Measurements from ENCODE around the gene AMZ2. TPM values are rescaled to one million over a fixed set of nuclear protein-coding genes. Genes with fewer than 3 reads are reported as not detected.
"Not testable (repeated sequence)": the region's sequence is repeated elsewhere in the genome, so short reads cannot be mapped to it uniquely, and the experiment has no call there.

Gene AMZ2
- total RNA-seq, 2 donors from 2014 or later, result 64.0 to 89.4 TPM

GRCh38 chr17:68207651-68208253 lies 40.1 kb upstream of the AMZ2 start:
- Histone ChIP-seq H3K4me1 (ENCODE audit: control insufficient read depth, insufficient read depth, low read length) (no peaks in the 10 kb centered on the region), H3K27me3 (ENCODE audit: control insufficient read depth, insufficient read depth, low read length, poor library complexity, severe bottlenecking) (peaks cover 23% of the 10 kb centered on the region), H3K9ac (ENCODE audit: extremely low read depth, low read length, poor library complexity, severe bottlenecking) (no peak overlapping the region), H3K36me3 (ENCODE audit: control insufficient read depth, insufficient read depth, low read length) (peaks cover 13% of the 10 kb centered on the region), H3K9me3 (ENCODE audit: control insufficient read depth, low read length) (no peaks in the 10 kb centered on the region), H3K27ac (ENCODE audit: low read depth, low read length) (no peak overlapping the region), H3K4me3 (ENCODE audit: low read length) (peak overlapping the region; percentile 95)
- H3K9me3 Mint-ChIP-seq, result peaks cover 3% of the 10 kb centered on the region
- DNase-seq, result no peak
- H3K4me3 Mint-ChIP-seq, result peak overlapping the region; percentile 82
- H3K27ac Mint-ChIP-seq, result no peak overlapping the region
- WGBS, 2 experiments (ENCODE audit: insufficient coverage in 1 of 2, insufficient read length in 1 of 2), result 94 to 100% methylated on average over 10 to 36 of the region's 37 CpGs
- TF ChIP-seq, protein P1, sequence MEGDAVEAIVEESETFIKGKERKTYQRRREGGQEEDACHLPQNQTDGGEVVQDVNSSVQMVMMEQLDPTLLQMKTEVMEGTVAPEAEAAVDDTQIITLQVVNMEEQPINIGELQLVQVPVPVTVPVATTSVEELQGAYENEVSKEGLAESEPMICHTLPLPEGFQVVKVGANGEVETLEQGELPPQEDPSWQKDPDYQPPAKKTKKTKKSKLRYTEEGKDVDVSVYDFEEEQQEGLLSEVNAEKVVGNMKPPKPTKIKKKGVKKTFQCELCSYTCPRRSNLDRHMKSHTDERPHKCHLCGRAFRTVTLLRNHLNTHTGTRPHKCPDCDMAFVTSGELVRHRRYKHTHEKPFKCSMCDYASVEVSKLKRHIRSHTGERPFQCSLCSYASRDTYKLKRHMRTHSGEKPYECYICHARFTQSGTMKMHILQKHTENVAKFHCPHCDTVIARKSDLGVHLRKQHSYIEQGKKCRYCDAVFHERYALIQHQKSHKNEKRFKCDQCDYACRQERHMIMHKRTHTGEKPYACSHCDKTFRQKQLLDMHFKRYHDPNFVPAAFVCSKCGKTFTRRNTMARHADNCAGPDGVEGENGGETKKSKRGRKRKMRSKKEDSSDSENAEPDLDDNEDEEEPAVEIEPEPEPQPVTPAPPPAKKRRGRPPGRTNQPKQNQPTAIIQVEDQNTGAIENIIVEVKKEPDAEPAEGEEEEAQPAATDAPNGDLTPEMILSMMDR (conservative IDR thresholded peaks at IDR 0.05), result no peak
- H3K36me3 Mint-ChIP-seq (ENCODE audit: low read depth), result peaks cover 22% of the 10 kb centered on the region
- peaks cover 8% of the 10 kb centered on the region for H3K4me1 Mint-ChIP-seq
- peaks cover 24% of the 10 kb centered on the region for H3K27me3 Mint-ChIP-seq (ENCODE audit: insufficient read depth)

- not testable (repeated sequence) for H3K4me3 ChIP-seq (ENCODE audit: low read length); H3K27ac ChIP-seq (ENCODE audit: low read depth, low read length); DNase-seq; H3K27ac Mint-ChIP-seq; H3K4me1 Mint-ChIP-seq; H3K9me3 Mint-ChIP-seq; H3K4me3 Mint-ChIP-seq; H3K9ac ChIP-seq (ENCODE audit: extremely low read depth, low read length, poor library complexity, severe bottlenecking); H3K4me1 ChIP-seq (ENCODE audit: control insufficient read depth, insufficient read depth, low read length); H3K9me3 ChIP-seq (ENCODE audit: control insufficient read depth, low read length)
- WGBS, 2 experiments (ENCODE audit: insufficient coverage in 1 of 2, insufficient read length in 1 of 2), result 93 to 96% methylated on average over 19 of the region's 19 CpGs
- Mint-ChIP-seq H3K36me3 (ENCODE audit: low read depth) (peaks cover 28% of the 10 kb centered on the region), H3K27me3 (ENCODE audit: insufficient read depth) (peaks cover 15% of the 10 kb centered on the region)
- peaks cover 13% of the 10 kb centered on the region for H3K36me3 ChIP-seq (ENCODE audit: control insufficient read depth, insufficient read depth, low read length)
- peaks cover 14% of the 10 kb centered on the region for H3K27me3 ChIP-seq (ENCODE audit: control insufficient read depth, insufficient read depth, low read length, poor library complexity, severe bottlenecking)
Observed at GRCh38 chr17:68208651-68209050, 39.2 kb upstream of the AMZ2 start.

GRCh38 chr17:68209191-68209900 lies 38.5 kb upstream of the AMZ2 start:
- not testable (repeated sequence) for H3K4me3 ChIP-seq (ENCODE audit: low read length); H3K27ac ChIP-seq (ENCODE audit: low read depth, low read length); DNase-seq; H3K27me3 ChIP-seq (ENCODE audit: control insufficient read depth, insufficient read depth, low read length, poor library complexity, severe bottlenecking); H3K27me3 Mint-ChIP-seq (ENCODE audit: insufficient read depth); H3K4me3 Mint-ChIP-seq; H3K9ac ChIP-seq (ENCODE audit: extremely low read depth, low read length, poor library complexity, severe bottlenecking); H3K27ac Mint-ChIP-seq; H3K9me3 Mint-ChIP-seq; H3K4me1 Mint-ChIP-seq; H3K4me1 ChIP-seq (ENCODE audit: control insufficient read depth, insufficient read depth, low read length); H3K9me3 ChIP-seq (ENCODE audit: control insufficient read depth, low read length)
- H3K36me3 ChIP-seq (ENCODE audit: control insufficient read depth, insufficient read depth, low read length), result peaks cover 13% of the 10 kb centered on the region
- WGBS, 2 experiments (ENCODE audit: insufficient coverage in 1 of 2, insufficient read length in 1 of 2), result 92 to 96% methylated on average over 3 to 13 of the region's 13 CpGs
- peaks cover 32% of the 10 kb centered on the region for H3K36me3 Mint-ChIP-seq (ENCODE audit: low read depth)

- H3K27ac ChIP-seq (ENCODE audit: low read depth, low read length), result no peak overlapping the region
- Mint-ChIP-seq H3K36me3 (ENCODE audit: low read depth) (peaks cover 34% of the 10 kb centered on the region), H3K4me3 (no peak overlapping the region), H3K4me1 (peaks cover 8% of the 10 kb centered on the region), H3K27me3 (ENCODE audit: insufficient read depth) (no peaks in the 10 kb centered on the region), H3K9me3 (peaks cover 3% of the 10 kb centered on the region), H3K27ac (no peak overlapping the region)
- H3K9me3 ChIP-seq (ENCODE audit: control insufficient read depth, low read length), result no peaks in the 10 kb centered on the region
- WGBS, 2 experiments (ENCODE audit: insufficient coverage in 1 of 2, insufficient read length in 1 of 2), result 96 to 98% methylated on average over 9 to 10 of the region's 10 CpGs
- no peak overlapping the region for H3K9ac ChIP-seq (ENCODE audit: extremely low read depth, low read length, poor library complexity, severe bottlenecking)
- no peaks in the 10 kb centered on the region for H3K4me1 ChIP-seq (ENCODE audit: control insufficient read depth, insufficient read depth, low read length)
- TF ChIP-seq, protein P1 (conservative IDR thresholded peaks at IDR 0.05), result no peak
- H3K36me3 ChIP-seq (ENCODE audit: control insufficient read depth, insufficient read depth, low read length), result peaks cover 13% of the 10 kb centered on the region
- H3K4me3 ChIP-seq (ENCODE audit: low read length), result no peak overlapping the region
- DNase-seq, result no peak
- no peaks in the 10 kb centered on the region for H3K27me3 ChIP-seq (ENCODE audit: control insufficient read depth, insufficient read depth, low read length, poor library complexity, severe bottlenecking)
Observed at GRCh38 chr17:68210570-68211315, 37.1 kb upstream of the AMZ2 start.

DNA sequence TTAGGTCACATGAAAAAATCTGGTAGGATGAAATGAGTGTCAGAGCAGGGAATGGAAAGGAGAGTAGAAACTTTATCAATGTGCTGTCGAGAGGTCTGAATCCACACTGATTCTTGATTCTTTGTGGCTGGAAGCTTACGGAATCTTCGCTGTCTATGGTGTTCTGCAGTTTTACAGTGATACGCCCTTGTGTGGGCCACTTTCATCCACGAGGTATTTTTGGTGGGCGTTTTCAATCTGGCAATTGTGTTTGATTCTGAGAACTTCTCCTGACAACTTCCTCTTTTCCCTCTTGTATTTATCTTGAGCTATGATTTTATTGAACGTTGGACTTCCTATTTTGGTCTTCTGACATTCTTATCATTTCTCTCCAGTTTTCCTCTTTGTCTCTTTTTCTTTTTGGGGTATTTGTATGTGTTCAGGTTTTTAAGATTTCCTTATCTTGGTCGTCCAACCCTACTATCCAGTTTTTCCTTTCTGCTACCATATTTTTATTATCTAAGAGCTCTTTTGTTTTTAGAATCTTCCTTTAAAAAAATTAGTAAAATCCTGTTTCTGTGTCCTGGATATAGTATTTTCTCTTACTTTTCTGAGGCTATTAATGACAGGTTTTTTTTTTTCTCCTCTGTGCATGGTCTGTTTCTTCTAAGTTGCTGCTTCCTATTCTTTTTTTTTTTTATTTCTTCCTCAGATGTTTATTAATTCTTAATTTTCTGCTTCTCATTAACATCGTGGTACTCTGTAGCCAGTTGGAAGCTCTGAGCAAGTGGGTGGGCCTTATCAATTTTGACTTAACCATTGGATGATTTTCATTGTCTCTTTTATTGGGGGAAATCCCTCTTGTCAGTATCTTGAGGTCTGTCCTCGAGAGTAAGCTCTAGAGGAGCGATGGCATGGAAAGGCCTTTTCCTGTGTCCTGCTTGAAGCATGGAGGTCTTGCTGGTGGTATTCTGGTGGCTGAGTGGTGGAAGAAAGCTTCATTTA lies 34.1 kb upstream of the AMZ2 start:
- not testable (repeated sequence) for H3K4me3 Mint-ChIP-seq; H3K27ac ChIP-seq (ENCODE audit: low read depth, low read length); DNase-seq; H3K9me3 ChIP-seq (ENCODE audit: control insufficient read depth, low read length); H3K4me3 ChIP-seq (ENCODE audit: low read length); H3K9me3 Mint-ChIP-seq; H3K4me1 ChIP-seq (ENCODE audit: control insufficient read depth, insufficient read depth, low read length); H3K9ac ChIP-seq (ENCODE audit: extremely low read depth, low read length, poor library complexity, severe bottlenecking); H3K4me1 Mint-ChIP-seq; H3K27me3 Mint-ChIP-seq (ENCODE audit: insufficient read depth); H3K27me3 ChIP-seq (ENCODE audit: control insufficient read depth, insufficient read depth, low read length, poor library complexity, severe bottlenecking)
- H3K36me3 ChIP-seq (ENCODE audit: control insufficient read depth, insufficient read depth, low read length), result peaks cover 10% of the 10 kb centered on the region
- WGBS, 2 experiments (ENCODE audit: insufficient coverage in 1 of 2, insufficient read length in 1 of 2), result 87 to 98% methylated on average over 6 to 9 of the region's 11 CpGs
- Mint-ChIP-seq H3K27ac (peak overlapping the region; percentile 35), H3K36me3 (ENCODE audit: low read depth) (peaks cover 44% of the 10 kb centered on the region)
